ENCODE data around the gene NPPA. TPM values are rescaled to one million over a fixed set of nuclear protein-coding genes. Genes with fewer than 3 reads are reported as not detected.

The NPPA gene
- total RNA-seq, 1 donor from 2014 or later: not detected

DNA sequence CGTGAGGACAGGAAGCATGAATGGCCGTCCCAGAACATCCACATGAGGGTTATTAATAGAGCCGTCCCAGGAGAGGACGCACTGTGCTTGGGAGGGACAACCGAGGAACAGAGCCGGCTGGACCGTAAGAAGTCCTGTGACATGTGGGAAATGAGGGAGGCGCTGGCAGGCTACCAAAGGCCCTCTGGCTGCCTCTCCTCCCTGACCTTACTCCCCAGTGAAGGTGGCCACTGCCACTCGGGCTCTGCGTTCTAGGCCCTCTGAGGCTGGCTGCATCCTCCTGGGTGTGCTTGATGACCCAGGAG lies 26.6 kb upstream of the NPPA start:
- Mint-ChIP-seq H3K9me3 (ENCODE audit: unreplicated experiment) (no peaks in the 10 kb centered on the region), H3K27me3 (ENCODE audit: unreplicated experiment) (peaks cover 10% of the 10 kb centered on the region), H3K4me1 (ENCODE audit: unreplicated experiment) (no peaks in the 10 kb centered on the region), H3K4me3 (ENCODE audit: unreplicated experiment) (no peak overlapping the region), H3K27ac (ENCODE audit: unreplicated experiment) (no peak overlapping the region), H3K36me3 (ENCODE audit: low read depth, unreplicated experiment) (no peaks in the 10 kb centered on the region)
- TF ChIP-seq, protein P1, sequence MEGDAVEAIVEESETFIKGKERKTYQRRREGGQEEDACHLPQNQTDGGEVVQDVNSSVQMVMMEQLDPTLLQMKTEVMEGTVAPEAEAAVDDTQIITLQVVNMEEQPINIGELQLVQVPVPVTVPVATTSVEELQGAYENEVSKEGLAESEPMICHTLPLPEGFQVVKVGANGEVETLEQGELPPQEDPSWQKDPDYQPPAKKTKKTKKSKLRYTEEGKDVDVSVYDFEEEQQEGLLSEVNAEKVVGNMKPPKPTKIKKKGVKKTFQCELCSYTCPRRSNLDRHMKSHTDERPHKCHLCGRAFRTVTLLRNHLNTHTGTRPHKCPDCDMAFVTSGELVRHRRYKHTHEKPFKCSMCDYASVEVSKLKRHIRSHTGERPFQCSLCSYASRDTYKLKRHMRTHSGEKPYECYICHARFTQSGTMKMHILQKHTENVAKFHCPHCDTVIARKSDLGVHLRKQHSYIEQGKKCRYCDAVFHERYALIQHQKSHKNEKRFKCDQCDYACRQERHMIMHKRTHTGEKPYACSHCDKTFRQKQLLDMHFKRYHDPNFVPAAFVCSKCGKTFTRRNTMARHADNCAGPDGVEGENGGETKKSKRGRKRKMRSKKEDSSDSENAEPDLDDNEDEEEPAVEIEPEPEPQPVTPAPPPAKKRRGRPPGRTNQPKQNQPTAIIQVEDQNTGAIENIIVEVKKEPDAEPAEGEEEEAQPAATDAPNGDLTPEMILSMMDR (IDR thresholded peaks at IDR 0.05; ENCODE audit: unreplicated experiment): no peak
- DNase-seq (ENCODE audit: low spot score): no peak

DNA sequence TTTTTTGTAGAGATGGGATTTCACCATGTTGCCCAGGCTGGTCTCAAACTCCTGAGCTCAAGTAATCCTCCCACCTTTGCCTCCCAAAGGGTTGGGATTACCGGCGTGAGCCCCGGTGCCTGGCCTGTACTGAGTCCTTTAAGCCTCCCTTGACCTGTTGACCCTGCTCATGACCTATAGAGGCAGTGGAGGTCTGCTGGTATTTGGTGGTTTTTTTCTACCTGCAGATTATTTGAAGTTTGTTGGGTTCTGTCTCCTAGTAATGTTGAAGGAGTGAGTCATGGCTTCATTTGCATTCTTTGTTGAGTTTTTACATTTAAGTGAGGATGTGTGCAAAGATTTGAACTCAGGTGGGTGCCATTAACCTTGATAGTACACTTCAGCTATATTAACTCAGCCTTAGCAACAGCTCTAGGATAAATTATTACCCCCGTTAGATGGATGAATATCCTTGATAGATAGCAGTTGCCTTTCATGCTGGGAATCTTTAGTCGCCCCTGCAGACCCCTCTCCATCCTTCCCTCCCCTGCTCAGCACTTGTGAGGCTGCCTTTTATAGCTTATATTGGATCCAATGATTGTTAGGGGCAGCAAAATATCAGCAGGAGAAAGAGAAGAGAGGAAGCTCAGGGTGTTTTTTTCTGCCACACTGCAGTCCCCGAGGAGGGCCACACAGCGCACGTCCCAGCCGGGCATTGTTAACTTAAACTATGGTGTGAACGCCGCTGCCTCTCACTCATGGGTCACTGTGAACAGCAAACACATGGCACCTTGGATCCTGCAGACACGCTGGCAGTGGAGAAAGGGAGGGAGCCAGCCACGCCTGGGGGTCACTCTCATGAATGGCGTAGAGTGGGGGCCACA lies 26.0 kb upstream of the NPPA start:
- DNase-seq (ENCODE audit: low spot score): no peak
- Mint-ChIP-seq H3K9me3 (ENCODE audit: unreplicated experiment) (no peaks in the 10 kb centered on the region), H3K27me3 (ENCODE audit: unreplicated experiment) (peaks cover 10% of the 10 kb centered on the region), H3K27ac (ENCODE audit: unreplicated experiment) (no peak overlapping the region), H3K4me3 (ENCODE audit: unreplicated experiment) (no peak overlapping the region), H3K4me1 (ENCODE audit: unreplicated experiment) (no peaks in the 10 kb centered on the region), H3K36me3 (ENCODE audit: low read depth, unreplicated experiment) (no peaks in the 10 kb centered on the region)
- TF ChIP-seq, protein P1 (IDR thresholded peaks at IDR 0.05; ENCODE audit: unreplicated experiment): no peak

DNA sequence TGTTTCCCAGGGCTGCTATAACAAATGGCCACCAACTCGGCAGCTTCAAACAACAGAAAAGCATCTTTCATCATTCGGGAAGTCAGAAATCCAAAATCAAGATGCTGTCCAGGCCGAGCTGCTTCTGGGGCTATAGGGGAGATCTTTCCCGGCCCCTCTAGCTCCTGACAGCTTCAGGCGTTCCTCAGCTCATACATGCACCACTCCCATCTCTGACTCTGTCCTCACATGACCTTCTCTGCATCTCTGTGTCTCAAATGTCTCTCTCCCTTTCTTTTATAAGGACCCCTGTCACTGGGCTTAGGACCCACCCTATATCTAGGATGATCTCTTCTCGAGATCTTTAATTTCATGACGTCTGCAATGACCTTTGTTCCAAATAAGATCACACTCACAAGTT lies 25.0 kb upstream of the NPPA start:
- Mint-ChIP-seq H3K4me3 (ENCODE audit: unreplicated experiment) (no peak overlapping the region), H3K27me3 (ENCODE audit: unreplicated experiment) (peaks cover 7% of the 10 kb centered on the region), H3K36me3 (ENCODE audit: low read depth, unreplicated experiment) (no peaks in the 10 kb centered on the region), H3K27ac (ENCODE audit: unreplicated experiment) (no peak overlapping the region), H3K4me1 (ENCODE audit: unreplicated experiment) (no peaks in the 10 kb centered on the region), H3K9me3 (ENCODE audit: unreplicated experiment) (no peaks in the 10 kb centered on the region)
- TF ChIP-seq, protein P1 (IDR thresholded peaks at IDR 0.05; ENCODE audit: unreplicated experiment): no peak
- DNase-seq (ENCODE audit: low spot score): no peak

DNA sequence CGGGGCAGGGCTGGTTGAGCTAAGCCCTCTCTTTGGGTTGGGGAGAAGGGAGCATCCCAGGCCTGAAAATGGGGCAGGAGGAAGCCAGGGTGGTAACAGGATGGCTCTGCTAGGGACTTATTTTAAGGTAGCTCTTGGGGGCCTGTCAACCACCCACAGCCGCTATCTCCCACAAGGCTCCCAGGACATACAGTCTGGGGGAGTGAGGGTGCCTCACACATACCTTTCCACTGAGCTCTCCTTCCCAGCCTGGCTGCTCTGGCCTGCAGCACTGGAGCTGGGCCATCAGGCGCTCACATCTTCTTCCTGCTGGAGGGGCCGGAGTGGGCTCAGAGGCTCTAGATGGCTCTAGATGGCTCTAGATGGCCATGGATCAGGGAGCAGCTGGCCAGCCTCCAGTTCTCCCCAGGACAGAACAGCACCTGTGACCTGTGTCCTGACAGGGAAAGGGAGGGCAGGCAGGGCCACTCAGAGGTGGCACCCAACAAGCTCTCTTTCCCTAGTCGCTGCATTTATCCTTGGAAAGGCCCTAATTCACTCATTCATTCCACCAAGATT lies 22.1 kb upstream of the NPPA start:
- TF ChIP-seq, protein P1 (IDR thresholded peaks at IDR 0.05; ENCODE audit: unreplicated experiment): no peak
- H3K9me3 Mint-ChIP-seq (ENCODE audit: unreplicated experiment): no peaks in the 10 kb centered on the region
- no peaks in the 10 kb centered on the region for H3K4me1 Mint-ChIP-seq (ENCODE audit: unreplicated experiment)
- peaks cover 5% of the 10 kb centered on the region for H3K27me3 Mint-ChIP-seq (ENCODE audit: unreplicated experiment)
- no peak overlapping the region for H3K27ac Mint-ChIP-seq (ENCODE audit: unreplicated experiment)
- H3K4me3 Mint-ChIP-seq (ENCODE audit: unreplicated experiment): no peak overlapping the region
- H3K36me3 Mint-ChIP-seq (ENCODE audit: low read depth, unreplicated experiment): no peaks in the 10 kb centered on the region
- no peak for DNase-seq (ENCODE audit: low spot score)

DNA sequence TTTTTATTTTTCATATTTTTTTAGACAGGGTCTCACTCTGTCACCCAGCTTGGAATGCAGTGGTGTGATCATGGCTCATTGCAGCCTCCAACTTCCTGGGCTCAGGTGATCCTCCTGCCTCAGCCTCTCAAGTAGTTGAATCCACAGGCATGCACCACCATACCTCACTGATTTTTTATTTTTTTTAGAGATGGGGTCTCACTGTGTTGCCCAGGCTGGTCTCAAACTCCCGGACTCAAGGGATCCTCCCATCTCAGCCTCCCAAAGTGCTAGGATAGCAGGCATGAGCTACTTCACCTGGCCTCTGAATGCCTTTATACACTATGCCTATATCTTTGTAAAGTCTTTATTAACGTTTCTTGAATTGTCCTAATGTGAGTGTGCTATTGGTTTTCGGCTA lies 21.5 kb upstream of the NPPA start:
- Mint-ChIP-seq H3K27ac (ENCODE audit: unreplicated experiment) (no peak overlapping the region), H3K4me1 (ENCODE audit: unreplicated experiment) (no peaks in the 10 kb centered on the region), H3K36me3 (ENCODE audit: low read depth, unreplicated experiment) (no peaks in the 10 kb centered on the region), H3K9me3 (ENCODE audit: unreplicated experiment) (no peaks in the 10 kb centered on the region), H3K4me3 (ENCODE audit: unreplicated experiment) (no peak overlapping the region), H3K27me3 (ENCODE audit: unreplicated experiment) (peaks cover 5% of the 10 kb centered on the region)
- TF ChIP-seq, protein P1 (IDR thresholded peaks at IDR 0.05; ENCODE audit: unreplicated experiment): no peak
- no peak for DNase-seq (ENCODE audit: low spot score)
